C4-2B (cell line): ENCODE measurements around the gene ANKH.

ENCODE experiments used
- H3K27ac ChIP-seq: fragments of 450-650 bp; 2 replicates; pipeline ENCODE4 v1.5.1; 2017
- ZFX ChIP-seq: fragments of 450-650 bp; IDR thresholded peaks from 2 replicates; pipeline ENCODE4 v1.6.1; 2017
- TF ChIP-seq, protein P1 (sequence below): fragments of 450-650 bp; conservative IDR thresholded peaks from 2 replicates; pipeline ENCODE4 v1.5.1; 2017; ENCODE audit warnings: mild to moderate bottlenecking

ANKH gene

DNA sequence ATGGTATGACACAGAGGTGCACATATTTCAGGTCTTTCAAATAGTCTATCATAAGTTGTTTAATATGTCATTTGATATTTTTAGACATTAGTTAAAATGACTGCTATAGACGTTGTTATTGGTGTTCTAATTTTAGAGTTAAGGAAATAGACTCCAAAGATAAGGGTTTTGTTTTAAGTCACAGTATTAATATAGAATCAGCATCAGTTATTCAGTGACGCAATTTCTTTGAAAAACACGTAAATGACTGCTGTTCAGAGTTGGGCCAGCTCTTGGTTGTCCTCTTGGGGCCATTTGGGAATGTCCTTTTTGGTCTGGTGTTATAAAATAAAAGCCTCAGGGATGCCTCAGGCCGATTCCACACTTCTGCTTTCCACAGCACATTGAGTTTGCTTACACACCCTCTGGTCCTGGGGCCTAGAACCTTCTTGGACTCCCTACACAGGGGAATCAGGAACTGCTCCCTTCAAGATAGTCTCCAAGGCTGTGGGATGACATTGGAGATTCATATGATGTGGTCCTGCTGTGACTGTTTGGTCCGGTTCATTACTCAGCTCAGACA, 192.7 kb downstream of the ANKH start:
- no peak overlapping the region for H3K27ac ChIP-seq
- no peak for TF ChIP-seq ZFX
- TF ChIP-seq, protein P1, sequence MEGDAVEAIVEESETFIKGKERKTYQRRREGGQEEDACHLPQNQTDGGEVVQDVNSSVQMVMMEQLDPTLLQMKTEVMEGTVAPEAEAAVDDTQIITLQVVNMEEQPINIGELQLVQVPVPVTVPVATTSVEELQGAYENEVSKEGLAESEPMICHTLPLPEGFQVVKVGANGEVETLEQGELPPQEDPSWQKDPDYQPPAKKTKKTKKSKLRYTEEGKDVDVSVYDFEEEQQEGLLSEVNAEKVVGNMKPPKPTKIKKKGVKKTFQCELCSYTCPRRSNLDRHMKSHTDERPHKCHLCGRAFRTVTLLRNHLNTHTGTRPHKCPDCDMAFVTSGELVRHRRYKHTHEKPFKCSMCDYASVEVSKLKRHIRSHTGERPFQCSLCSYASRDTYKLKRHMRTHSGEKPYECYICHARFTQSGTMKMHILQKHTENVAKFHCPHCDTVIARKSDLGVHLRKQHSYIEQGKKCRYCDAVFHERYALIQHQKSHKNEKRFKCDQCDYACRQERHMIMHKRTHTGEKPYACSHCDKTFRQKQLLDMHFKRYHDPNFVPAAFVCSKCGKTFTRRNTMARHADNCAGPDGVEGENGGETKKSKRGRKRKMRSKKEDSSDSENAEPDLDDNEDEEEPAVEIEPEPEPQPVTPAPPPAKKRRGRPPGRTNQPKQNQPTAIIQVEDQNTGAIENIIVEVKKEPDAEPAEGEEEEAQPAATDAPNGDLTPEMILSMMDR, result no peak

DNA sequence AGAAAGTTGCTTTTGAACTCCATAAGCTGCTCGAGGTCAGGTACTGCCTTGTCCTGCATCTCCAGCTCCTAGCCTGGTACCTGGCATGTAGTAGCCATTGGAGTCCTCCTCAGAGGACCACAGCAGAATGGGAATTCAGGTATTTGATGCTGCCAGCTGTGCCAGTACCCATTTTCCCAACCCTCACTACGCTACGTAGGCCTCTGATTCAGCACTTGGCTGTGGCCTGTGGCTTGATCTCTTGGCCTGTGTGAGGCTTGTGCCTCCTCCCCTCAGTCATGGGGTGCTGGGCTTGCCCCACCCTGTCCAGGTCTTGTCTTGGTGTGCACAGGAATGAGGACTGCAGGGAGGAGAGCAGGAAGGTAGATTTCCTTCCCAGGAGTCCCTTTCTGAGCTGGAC, 195.3 kb downstream of the ANKH start:
- TF ChIP-seq ZFX, result no peak
- TF ChIP-seq, protein P1, result no peak
- H3K27ac ChIP-seq, result no peak overlapping the region

DNA sequence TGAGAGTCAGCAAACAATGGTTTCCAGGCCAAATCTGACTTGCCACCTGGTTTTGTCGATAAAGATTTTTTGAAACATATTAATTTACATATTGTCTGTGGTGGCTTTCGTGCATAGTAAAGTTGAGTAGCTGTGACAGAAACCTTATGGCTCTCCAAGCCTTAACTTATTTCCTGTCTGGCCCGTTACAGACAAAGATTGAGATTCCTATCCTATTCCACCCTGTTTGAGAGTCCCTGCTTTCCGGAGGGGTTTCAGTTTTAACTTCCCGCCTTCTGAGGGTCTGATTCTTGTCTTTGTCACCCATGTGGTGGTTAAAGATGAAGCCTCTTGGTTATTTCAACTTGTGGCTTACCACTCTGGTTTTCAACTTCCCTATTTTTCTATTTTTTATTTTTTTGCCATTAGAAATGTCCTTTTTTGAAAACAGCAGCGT, 195.7 kb downstream of the ANKH start:
- TF ChIP-seq, protein P1, result no peak
- no peak for TF ChIP-seq ZFX
- no peak overlapping the region for H3K27ac ChIP-seq

DNA sequence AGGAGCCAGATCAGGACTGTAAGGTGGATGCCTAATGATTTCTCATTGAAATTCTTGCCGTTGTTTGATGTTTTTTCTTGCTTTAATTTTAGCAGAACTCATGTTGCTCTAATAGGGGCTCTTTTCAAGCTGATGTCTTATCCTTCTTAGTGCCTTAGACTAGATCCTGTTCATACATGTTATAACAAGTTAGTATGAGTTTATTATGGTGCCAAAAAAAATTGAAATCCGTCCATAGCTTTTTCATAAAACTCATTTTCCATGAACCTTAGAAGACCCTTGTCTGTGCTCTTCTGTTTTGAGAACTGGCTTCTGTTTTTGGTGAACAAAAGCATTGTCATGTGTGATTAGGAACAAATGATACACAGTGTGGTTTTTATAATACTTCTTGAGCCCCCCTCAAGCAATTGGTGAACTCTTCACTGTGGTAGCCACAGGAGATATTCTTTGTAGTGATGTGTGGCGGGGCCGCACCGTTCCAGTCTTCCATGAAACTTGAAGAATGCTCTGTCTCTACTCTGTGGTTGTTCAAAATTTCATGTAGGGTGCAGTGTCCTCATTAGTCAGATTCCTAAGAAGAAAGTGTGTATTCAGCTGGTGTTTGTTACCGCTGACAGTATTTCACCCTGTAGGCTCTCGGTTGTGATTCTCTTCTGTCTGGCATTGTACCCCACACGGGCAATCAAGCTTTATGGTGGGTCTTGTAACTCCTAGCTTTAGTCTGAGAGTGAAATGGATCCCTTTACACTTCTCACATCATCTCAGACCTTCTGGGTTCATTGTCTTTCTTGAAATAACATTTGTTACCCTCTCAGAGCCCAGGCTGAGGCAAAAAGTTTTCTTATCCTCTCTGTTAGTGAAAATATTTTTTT, 196.4 kb downstream of the ANKH start:
- TF ChIP-seq ZFX, result no peak
- TF ChIP-seq, protein P1, result no peak
- no peak overlapping the region for H3K27ac ChIP-seq

DNA sequence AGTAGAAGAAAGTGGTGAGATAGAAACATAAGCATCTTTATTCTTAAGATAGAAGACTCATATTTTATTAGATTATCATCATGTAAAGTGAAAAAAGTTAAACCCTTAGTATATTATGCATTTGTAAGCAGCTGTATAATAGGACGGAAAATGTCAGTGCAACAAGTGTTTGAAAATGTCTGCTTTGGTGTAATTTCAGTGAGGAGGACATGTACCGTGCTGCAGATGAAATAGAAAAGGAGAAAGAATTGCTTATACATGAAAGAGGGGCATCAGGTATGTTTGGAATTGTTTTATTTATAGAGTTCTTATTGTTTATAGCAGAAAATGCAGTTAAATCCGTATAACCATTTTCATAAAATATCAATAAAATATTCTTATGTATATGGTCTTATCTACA, 198.1 kb downstream of the ANKH start:
- H3K27ac ChIP-seq, result no peak overlapping the region
- no peak for TF ChIP-seq ZFX
- TF ChIP-seq, protein P1, result no peak

DNA sequence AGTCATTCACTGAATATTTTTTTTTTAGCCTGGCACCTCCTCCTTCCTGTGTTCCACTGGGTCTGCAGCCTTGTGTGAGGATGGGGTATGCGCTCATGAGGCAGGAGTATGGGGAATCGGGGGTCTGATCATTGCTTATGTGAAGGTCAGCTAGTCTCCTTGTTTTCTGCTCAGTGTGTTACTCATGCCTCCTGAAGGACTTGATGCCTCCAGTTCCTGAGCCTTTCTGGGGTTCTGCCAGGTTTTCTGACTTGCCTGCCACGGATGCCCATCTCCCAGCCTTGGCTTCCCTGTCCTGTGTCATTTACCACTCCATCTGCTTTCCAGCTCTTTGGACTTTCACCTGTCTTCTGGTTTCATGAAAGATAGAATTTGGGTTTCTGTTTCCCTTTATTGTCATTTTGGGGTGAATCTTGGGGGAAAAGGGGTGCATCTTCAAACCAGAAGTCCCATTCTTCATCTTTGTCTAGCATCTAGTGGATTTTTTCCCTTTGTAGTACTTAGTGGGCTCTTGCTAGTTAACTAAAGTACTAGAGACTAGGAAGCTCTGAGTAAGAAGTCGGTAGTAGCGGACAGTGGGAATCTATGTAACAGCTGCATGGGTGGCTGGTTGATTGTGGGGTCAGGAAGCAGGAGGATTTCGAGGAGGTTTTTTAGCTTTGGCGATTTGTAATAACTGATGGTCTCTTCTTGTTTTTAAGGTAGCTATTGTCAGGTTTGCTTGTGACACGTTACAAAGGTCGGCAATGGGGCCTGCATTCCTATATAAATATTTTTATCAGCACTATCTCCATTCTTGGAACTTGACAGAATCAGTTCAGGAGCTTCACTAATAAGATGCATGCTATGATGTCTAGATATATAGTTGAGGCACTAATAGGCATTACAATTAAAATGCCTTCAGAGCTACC, 198.8 kb downstream of the ANKH start:
- peak overlapping the region; percentile 53 for H3K27ac ChIP-seq
- TF ChIP-seq, protein P1, result no peak
- TF ChIP-seq ZFX, result no peak
